Testis (tissue), 5 donors: Measurements from ENCODE around the gene KATNAL1. TPM values are rescaled to one million over a fixed set of nuclear protein-coding genes. Genes with fewer than 3 reads are reported as not detected.

ENCODE experiments used
- DNase-seq: peaks from one replicate; pipeline ENCODE4 v3.0.0-alpha.2; 2019
- H3K27ac ChIP-seq, 2 donors: fragments of 200-600 bp; sonication (generic); one replicate each; pipeline ENCODE4 v1.5.1; 2019
- H3K27me3 ChIP-seq: fragments of 200-600 bp; sonication (generic); one replicate; pipeline ENCODE4 v1.5.1; 2019
- H3K36me3 ChIP-seq: fragments of 200-600 bp; sonication (generic); one replicate; pipeline ENCODE4 v1.5.1; 2017; ENCODE audit warnings: low read depth; ENCODE audit errors: missing control alignments
- H3K4me1 ChIP-seq: fragments of 200-600 bp; sonication (generic); one replicate; pipeline ENCODE4 v1.5.1; 2019
- H3K4me3 ChIP-seq, 2 donors: fragments of 200-600 bp; sonication (generic); one replicate each; pipeline ENCODE4 v1.5.1; 2017 to 2019
- H3K9me3 ChIP-seq: fragments of 200-600 bp; sonication (generic); one replicate; pipeline ENCODE4 v1.5.1; 2017
- CTCF ChIP-seq, 3 experiments: fragments of 450-650 bp in 2 of 3; fragments of 200-600 bp in 1 of 3; sonication (generic) in 1 of 3; IDR thresholded peaks; one replicate each; pipeline ENCODE4 v1.5.1; 2016 to 2019; ENCODE audit warnings: antibody characterized with exemption in 3 of 3, mild to moderate bottlenecking in 2 of 3, moderate library complexity in 1 of 3
- POLR2A ChIP-seq: fragments of 450-650 bp; IDR thresholded peaks from one replicate; pipeline ENCODE4 v1.6.1; 2017; ENCODE audit warnings: antibody characterized with exemption, mild to moderate bottlenecking, moderate library complexity
- WGBS, 2 donors: methylation state at CpG; one replicate each; pipeline ENCODE4 v1.1.5; 2018; 5-methylcytosine and 5-hydroxymethylcytosine counted together
- intact Hi-C: fragments of 100-400 bp; cut with DNase I; formaldehyde crosslinking; loops from one replicate; pipeline ENCODE4 v1.15.1; 2023; ENCODE audit warnings: low total_unique reads
- long read RNA-seq, 2 donors: transcript quantifications; one replicate each; lab custom pipeline, GENCODE V29; 2026
- polyA plus RNA-seq: library from polyadenylated mRNA; stranded (reverse); fragments of 350-450 nt; fragmentation: Illumina TruSeq; extraction: RNeasy Lipid Tissue Mini Kit (QIAGEN cat#74804); gene quantifications from one replicate; pipeline ENCODE4 v1.2.3, GENCODE V29; 2014; ENCODE audit warnings: low read depth, low replicate concordance; ENCODE audit not compliant: insufficient read depth
- total RNA-seq, 2 donors: library from RNA; depleted of rRNA; stranded (reverse); fragments of >200 nt; gene quantifications; one replicate each; pipeline ENCODE4 v1.2.3, GENCODE V29; 2016

KATNAL1 gene
- total RNA-seq (10 to 100 TPM; 19.0 to 20.1 TPM), polyA plus RNA-seq (40.5 TPM)
- long read RNA-seq, donor 1, full-length matches to known transcripts = 2 of 2 reads
- long read RNA-seq, donor 1, partial matches to known transcripts = 0 of 2 reads
- long read RNA-seq, donor 1, other reads (novel, unspliced or antisense) = 0 of 2 reads
- long read RNA-seq, donor 2 = 0 reads

GRCh38 chr13:30307194-30307970 is at the start of gene KATNAL1:
Gene KATNAL1 (minus strand): TSS chr13:30307551. CDS start chr13:30283777, 23,774 bp downstream.
- peak; percentile 82 for DNase-seq
- Histone ChIP-seq H3K9me3 (no peaks in the 10 kb centered on the region), H3K4me3 (peak within 1 kb of the TSS; percentile 93 to 99), H3K4me1 (peaks cover 3% of the 10 kb centered on the region), H3K27me3 (no peaks in the 10 kb centered on the region), H3K36me3 (no peaks in the 10 kb centered on the region), H3K27ac (peak within 1 kb of the TSS; percentile 88 to 95)
- intact Hi-C loops = no loop called here
- 1% methylated on average over 19 to 66 of the region's 71 CpGs for WGBS, 2 donors
- TF ChIP-seq POLR2A (no peak), CTCF (IDR thresholded peaks at IDR 0.05) (peak in 1 of 3 experiments; percentile 8)

DNA sequence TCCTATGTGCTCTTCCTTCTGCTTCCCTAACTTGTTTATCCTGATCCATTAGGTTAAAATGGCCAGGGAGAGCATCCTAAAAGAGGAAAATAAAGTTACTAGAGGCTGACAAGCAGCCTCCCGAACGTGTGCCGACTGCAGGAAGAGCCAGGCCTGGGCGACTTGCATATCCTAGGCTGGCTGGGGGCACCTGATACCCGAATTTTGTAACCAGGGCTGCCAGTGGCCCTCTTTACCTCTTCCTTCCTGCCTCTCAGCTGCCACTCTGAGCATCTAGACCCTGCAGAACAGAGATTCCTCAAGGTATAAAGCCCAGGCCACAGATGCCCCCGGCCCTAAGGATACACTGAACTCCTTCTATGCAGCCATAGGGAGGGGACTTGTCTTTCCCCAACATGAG is 48.5 kb upstream of the KATNAL1 start:
- Histone ChIP-seq H3K27ac (no peak overlapping the region), H3K36me3 (no peaks in the 10 kb centered on the region), H3K9me3 (no peaks in the 10 kb centered on the region), H3K4me1 (peaks cover 4% of the 10 kb centered on the region), H3K27me3 (no peaks in the 10 kb centered on the region), H3K4me3 (no peak overlapping the region)
- WGBS, 2 donors = 87 to 92% methylated on average over 6 of the region's 6 CpGs
- TF ChIP-seq POLR2A (no peak), CTCF (IDR thresholded peaks at IDR 0.05) (no peak)
- intact Hi-C loops = no loop called here
- DNase-seq = no peak

GRCh38 chr13:30355384-30355699 is 48.0 kb upstream of the KATNAL1 start:
- H3K4me1 ChIP-seq = peaks cover 4% of the 10 kb centered on the region
- no peak for DNase-seq
- WGBS, 2 donors = 76% methylated on average over 7 of the region's 7 CpGs
- TF ChIP-seq CTCF (IDR thresholded peaks at IDR 0.05) = no peak
- TF ChIP-seq POLR2A = no peak
- H3K36me3 ChIP-seq = no peaks in the 10 kb centered on the region
- intact Hi-C loops = no loop called here
- no peak overlapping the region for H3K4me3 ChIP-seq
- no peaks in the 10 kb centered on the region for H3K9me3 ChIP-seq
- H3K27ac ChIP-seq = no peak overlapping the region
- no peaks in the 10 kb centered on the region for H3K27me3 ChIP-seq

GRCh38 chr13:30354493-30355383 is 47.4 kb upstream of the KATNAL1 start:
- DNase-seq = no peak
- intact Hi-C loops = no loop called here
- WGBS, 2 donors = 60 to 71% methylated on average over 17 of the region's 17 CpGs

More at GRCh38 chr13:30354493-30355383, 47.4 kb upstream of the KATNAL1 start:
- Histone ChIP-seq H3K27ac (no peak overlapping the region), H3K4me1 (peaks cover 4% of the 10 kb centered on the region), H3K36me3 (no peaks in the 10 kb centered on the region), H3K27me3 (no peaks in the 10 kb centered on the region), H3K4me3 (no peak overlapping the region), H3K9me3 (no peaks in the 10 kb centered on the region)
- no peak for TF ChIP-seq CTCF (IDR thresholded peaks at IDR 0.05)
- no peak for TF ChIP-seq POLR2A
